ENCODE results near the gene SRL. TPM values are rescaled to one million over a fixed set of nuclear protein-coding genes. Genes with fewer than 3 reads are reported as not detected.

The SRL gene
- total RNA-seq, 1 experiment from 2014 or later: not detected

DNA sequence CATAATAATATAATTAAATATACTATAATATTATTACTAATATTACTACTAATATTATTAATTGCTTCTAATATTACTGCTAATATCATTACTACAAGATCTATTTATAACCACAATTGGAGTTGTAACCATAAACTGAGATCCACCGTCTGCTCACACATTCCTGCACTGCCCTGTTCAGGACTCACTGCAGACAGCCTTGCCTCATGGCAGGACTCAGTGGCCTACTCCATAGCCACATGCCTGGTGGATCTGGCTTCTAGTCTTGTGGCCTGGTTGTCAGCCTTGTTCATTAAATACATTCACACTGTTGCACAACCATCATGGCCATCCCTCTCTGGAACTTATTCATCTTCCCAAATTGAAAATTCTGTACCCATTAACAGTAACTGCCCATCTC, 48.0 kb downstream of the SRL start:
- H3K9me3 ChIP-seq (ENCODE audit: control insufficient read depth, insufficient read depth, low read depth, low read length): no peaks in the 10 kb centered on the region
- no TSS peak for BruUV-seq (replicated peaks)
- no peak overlapping the region for H3K27ac ChIP-seq (ENCODE audit: low read length)
- H3K27me3 ChIP-seq (ENCODE audit: control insufficient read depth, insufficient read depth, low read length): no peaks in the 10 kb centered on the region
- DNase-seq (ENCODE audit: low read depth, low spot score) (no peak), ATAC-seq (no peak)
- intact Hi-C loops (cut with micrococcal nuclease; ENCODE audit: unreplicated experiment): no loop called here
- no peaks in the 10 kb centered on the region for H3K36me3 ChIP-seq (ENCODE audit: control insufficient read depth, insufficient read depth, low read length)
- no peak overlapping the region for H3K4me3 ChIP-seq (ENCODE audit: low read depth in 2 of 2, low read length in 2 of 2)
- in situ Hi-C loops (cut with HindIII; ENCODE audit: low pct_unique_long_range_greater_than_20kb, low sequenced_read_pairs): no loop called here
- H3K4me1 ChIP-seq (ENCODE audit: control insufficient read depth, insufficient read depth, low read length): no peaks in the 10 kb centered on the region
- TF ChIP-seq, protein P1, sequence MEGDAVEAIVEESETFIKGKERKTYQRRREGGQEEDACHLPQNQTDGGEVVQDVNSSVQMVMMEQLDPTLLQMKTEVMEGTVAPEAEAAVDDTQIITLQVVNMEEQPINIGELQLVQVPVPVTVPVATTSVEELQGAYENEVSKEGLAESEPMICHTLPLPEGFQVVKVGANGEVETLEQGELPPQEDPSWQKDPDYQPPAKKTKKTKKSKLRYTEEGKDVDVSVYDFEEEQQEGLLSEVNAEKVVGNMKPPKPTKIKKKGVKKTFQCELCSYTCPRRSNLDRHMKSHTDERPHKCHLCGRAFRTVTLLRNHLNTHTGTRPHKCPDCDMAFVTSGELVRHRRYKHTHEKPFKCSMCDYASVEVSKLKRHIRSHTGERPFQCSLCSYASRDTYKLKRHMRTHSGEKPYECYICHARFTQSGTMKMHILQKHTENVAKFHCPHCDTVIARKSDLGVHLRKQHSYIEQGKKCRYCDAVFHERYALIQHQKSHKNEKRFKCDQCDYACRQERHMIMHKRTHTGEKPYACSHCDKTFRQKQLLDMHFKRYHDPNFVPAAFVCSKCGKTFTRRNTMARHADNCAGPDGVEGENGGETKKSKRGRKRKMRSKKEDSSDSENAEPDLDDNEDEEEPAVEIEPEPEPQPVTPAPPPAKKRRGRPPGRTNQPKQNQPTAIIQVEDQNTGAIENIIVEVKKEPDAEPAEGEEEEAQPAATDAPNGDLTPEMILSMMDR (IDR thresholded peaks at IDR 0.05): no peak
- no peak for TF ChIP-seq TCF7L2 (IDR thresholded peaks at IDR 0.05; ENCODE audit: low read depth, low read length)
- TF ChIP-seq POLR2AphosphoS5 (IDR thresholded peaks at IDR 0.05; ENCODE audit: low read depth, low read length): no peak
- TF ChIP-seq, protein P2, sequence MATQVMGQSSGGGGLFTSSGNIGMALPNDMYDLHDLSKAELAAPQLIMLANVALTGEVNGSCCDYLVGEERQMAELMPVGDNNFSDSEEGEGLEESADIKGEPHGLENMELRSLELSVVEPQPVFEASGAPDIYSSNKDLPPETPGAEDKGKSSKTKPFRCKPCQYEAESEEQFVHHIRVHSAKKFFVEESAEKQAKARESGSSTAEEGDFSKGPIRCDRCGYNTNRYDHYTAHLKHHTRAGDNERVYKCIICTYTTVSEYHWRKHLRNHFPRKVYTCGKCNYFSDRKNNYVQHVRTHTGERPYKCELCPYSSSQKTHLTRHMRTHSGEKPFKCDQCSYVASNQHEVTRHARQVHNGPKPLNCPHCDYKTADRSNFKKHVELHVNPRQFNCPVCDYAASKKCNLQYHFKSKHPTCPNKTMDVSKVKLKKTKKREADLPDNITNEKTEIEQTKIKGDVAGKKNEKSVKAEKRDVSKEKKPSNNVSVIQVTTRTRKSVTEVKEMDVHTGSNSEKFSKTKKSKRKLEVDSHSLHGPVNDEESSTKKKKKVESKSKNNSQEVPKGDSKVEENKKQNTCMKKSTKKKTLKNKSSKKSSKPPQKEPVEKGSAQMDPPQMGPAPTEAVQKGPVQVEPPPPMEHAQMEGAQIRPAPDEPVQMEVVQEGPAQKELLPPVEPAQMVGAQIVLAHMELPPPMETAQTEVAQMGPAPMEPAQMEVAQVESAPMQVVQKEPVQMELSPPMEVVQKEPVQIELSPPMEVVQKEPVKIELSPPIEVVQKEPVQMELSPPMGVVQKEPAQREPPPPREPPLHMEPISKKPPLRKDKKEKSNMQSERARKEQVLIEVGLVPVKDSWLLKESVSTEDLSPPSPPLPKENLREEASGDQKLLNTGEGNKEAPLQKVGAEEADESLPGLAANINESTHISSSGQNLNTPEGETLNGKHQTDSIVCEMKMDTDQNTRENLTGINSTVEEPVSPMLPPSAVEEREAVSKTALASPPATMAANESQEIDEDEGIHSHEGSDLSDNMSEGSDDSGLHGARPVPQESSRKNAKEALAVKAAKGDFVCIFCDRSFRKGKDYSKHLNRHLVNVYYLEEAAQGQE (IDR thresholded peaks at IDR 0.05; ENCODE audit: insufficient read depth in 1 of 2, low read depth in 2 of 2, low read length in 1 of 2): no peak
- no peak for TF ChIP-seq SIN3A (IDR thresholded peaks at IDR 0.05; ENCODE audit: borderline replicate concordance, insufficient read depth, low read depth, low read length)
- CTCF ChIA-PET: interaction anchor here (0.7 kb wide), 1 partner anchor 68 kb away, joined by 4 read pairs; no protein-coding TSS in a partner anchor
- POLR2A ChIA-PET: no interaction called here

DNA sequence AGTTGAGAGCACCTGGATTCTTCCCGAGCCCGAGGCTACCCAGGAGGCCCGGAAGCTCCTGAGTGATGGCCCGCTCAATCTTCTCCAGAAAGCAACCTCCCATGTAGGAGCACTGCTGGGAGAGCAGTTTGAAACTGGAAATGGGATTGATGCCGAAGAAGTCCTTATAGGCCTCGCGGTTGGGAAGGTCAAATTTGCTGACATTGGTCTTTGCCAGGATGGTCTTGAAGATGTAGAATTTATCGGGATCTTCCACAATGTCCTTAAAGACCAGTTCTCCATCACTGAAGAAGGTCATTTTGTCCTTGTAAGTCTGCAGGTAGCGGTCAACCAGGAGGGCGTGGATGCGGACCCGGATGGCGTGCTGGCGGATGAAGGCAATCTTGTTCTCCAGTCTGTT, 49.7 kb downstream of the SRL start:
- ATAC-seq: no peak
- no peak for DNase-seq (ENCODE audit: low read depth, low spot score)
- no TSS peak for BruUV-seq (replicated peaks)
- intact Hi-C loops (cut with micrococcal nuclease; ENCODE audit: unreplicated experiment) (no loop called here), in situ Hi-C loops (cut with HindIII; ENCODE audit: low pct_unique_long_range_greater_than_20kb, low sequenced_read_pairs) (no loop called here)
- TF ChIP-seq TCF7L2 (IDR thresholded peaks at IDR 0.05; ENCODE audit: low read depth, low read length) (no peak), POLR2AphosphoS5 (IDR thresholded peaks at IDR 0.05; ENCODE audit: low read depth, low read length) (no peak), SIN3A (IDR thresholded peaks at IDR 0.05; ENCODE audit: borderline replicate concordance, insufficient read depth, low read depth, low read length) (no peak)
- TF ChIP-seq, protein P2 (IDR thresholded peaks at IDR 0.05; ENCODE audit: insufficient read depth in 1 of 2, low read depth in 2 of 2, low read length in 1 of 2): no peak
- Histone ChIP-seq H3K36me3 (ENCODE audit: control insufficient read depth, insufficient read depth, low read length) (no peaks in the 10 kb centered on the region), H3K4me1 (ENCODE audit: control insufficient read depth, insufficient read depth, low read length) (no peaks in the 10 kb centered on the region), H3K9me3 (ENCODE audit: control insufficient read depth, insufficient read depth, low read depth, low read length) (no peaks in the 10 kb centered on the region), H3K27me3 (ENCODE audit: control insufficient read depth, insufficient read depth, low read length) (no peaks in the 10 kb centered on the region), H3K27ac (ENCODE audit: low read length) (no peak overlapping the region), H3K4me3 (ENCODE audit: low read depth in 2 of 2, low read length in 2 of 2) (no peak overlapping the region)
- CTCF ChIA-PET: no interaction called here
- POLR2A ChIA-PET: no interaction called here
